ENCODE measurements around the gene NDUFB2.
"Not testable (repeated sequence)": the region's sequence is repeated elsewhere in the genome, so short reads cannot be mapped to it uniquely, and the experiment has no call there.

Gene NDUFB2

DNA sequence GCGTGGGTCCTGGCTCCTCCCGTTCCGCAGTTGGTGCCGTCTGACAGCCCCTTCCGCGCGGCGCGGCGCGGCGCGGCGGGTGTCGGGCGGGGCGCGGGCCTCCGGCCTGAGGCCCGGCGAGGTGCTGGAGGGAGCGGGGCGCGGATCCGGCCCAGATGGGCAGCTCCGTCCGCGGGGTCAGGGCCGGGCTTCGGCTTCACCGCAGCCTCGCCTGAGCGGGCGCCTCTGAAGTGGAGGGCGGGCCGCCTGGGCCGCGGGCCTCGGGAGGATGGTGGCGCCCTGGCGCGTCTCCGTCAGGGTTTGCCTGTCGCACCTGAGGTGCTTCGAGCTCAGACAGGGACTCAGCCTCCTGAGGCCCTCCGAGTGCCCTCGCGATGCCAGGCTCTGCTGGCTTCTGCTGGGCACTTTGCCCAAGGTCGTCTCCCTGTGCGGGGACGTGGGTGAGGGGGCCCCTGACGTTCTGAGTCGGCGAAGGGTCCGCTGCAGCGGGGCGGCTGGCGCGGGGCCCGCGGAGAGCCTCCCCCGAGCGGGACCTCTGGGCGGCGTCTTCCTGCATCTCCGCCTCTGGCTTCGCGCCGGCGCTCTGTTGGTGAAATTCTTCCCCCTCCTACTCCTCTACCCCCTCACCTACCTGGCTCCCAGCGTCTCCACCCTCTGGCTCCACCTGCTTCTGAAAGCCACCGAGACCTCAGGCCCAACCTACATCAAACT, 23.3 kb upstream of the NDUFB2 start:
- DNase-seq: peak; percentile 61

DNA sequence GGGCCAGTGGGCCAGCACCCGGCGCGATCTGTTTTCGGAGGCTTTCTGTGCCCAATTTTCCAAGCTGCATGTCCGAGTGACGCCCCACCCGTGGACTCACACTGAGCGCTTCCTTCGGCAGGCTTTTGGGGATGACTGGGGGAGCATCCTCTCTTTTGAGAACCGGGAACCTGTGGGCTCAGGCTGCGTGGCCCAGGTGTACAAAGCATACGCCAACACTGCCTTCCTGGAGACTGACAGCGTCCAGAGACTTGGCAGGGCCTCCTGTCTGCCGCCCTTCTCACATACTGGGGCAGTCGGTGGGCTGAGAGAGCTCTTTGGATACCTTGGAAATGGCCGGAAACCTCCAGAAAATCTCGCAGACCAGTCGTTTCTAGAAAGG, 22.7 kb upstream of the NDUFB2 start:
- DNase-seq: no peak

DNA sequence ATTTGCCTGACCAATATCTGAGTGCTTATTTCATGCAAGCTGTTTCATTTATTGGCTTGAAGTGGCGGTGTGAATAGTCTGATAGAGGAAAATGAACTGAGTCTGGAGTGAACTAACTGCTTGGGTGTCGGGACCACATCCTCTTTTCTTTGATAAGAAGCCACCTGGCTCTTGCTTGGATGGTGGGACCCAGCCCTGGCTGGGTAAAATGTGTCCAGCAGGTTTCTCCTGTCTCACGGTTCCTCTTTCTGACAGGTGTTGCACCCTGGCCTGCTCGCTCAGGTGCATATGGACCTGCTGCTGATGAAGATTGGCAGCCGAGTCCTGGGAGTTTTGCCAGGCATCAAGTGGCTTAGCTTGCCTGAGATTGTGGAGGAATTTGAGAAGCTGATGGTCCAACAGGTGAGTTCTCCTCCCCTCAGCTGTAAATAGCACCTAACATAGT, 22.1 kb upstream of the NDUFB2 start:
- peak; percentile 20 for DNase-seq

DNA sequence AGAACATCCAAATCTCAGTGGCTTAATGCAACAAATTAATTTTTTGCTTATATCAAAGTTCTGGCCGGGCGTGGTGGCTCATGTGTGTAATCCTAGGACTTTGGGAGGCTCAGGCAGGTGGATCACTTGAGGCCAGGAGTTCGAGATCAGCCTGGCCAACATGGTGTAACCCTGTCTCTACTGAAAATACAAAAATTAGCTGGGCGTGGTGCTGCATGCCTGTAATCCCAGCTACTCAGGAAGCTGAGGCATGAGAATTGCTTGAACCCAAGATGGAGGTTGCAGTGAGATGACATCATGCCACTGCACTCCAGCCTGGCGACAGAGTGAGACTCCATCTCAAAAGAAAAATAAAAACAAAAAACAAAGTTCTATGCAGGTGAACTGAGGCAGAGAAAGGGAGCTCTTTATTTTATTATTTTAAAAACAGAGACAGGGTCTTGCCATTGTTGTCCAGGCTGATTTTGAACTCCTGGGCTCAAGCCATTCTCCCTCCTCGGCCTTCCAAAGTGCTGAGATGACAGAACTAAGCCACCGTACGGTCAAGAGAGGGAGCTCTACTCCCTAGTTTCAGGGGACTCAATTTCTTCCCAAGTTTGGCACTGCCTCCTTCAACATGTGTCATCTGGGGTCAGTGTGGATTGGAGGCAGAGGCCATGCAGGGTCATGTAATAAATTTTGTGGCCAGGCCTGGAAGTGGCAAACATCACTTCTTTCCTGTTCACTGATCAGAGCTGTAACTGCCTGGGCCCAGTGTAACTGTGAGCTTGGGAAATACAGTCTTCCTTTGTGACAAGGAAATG, 21.4 kb upstream of the NDUFB2 start:
- no peak for DNase-seq

DNA sequence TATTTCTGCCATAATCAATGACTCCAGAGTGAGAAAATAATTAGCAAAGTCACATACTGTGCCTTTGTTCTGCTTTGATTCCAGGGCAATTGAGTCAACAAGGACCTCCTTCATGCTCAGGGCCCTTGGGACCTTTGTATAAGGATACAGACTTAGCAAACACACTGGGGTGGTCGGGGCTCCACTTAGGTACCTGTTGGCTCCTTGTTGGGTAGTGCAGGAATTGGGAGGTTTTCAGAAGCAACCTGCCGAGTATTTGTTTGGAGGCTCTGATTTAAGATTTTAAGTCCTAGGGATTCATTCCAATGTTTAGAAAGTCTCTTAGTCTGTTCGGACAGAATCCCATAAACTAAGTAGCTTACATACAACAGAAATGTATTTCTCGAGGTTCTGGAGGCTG, 20.8 kb upstream of the NDUFB2 start:
- no peak for DNase-seq

DNA sequence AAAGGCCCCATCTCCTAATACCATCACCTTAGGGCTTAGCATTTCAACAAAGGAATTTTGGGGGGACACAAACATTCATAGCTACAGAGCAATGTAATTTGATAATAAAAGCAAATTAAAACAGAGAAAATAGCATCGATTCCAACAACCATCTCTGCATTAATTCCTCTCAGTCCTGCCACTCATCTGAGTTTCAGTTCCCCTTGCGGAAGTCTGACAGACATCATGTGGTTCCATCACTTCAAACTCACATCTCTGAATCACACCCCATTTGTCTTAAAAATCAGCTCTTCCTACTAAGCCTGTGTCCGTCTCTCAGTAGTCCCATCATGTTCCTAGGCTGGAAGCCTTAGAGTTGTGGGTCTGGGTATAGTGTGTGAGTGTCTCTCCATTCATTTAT, 20.2 kb upstream of the NDUFB2 start:
- DNase-seq: no peak

DNA sequence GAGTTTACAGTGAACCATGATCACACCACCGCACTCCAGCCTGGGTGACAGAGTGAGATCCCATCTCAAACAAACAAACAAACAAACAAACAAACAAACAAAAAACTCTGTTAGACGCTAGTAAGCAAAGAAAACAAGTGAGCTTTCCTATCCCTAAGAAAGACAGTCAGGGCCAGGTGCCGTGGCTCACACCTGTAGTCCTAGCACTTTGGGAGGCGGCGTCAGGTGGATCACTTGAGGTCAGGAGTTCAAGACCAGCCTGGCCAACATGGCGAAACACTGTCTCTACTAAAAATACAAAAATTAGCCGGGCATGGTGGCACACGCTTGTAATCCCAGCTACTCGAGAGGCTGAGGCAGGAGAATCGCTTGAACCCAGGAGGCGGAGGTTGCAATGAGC, 19.6 kb upstream of the NDUFB2 start:
- not testable (repeated sequence) for DNase-seq

DNA sequence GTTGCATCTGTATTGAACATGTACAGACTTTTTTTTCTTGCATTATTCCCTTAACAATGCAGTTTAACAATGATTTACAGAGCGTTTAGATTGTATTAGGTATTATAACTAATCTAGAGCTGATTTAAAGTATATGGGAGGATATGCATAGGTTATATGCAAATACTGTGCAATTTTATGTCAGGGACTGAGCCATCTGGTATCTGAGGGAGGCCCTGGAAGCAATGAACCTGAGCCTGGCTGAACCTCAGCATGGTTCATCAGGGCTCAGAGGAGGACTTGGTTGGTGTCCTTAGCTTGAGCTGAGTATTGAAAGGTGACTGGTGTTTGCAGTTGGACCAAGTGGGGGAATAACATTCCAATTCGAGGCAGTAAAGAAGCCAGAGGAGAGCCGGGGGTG, 19.0 kb upstream of the NDUFB2 start:
- no peak for DNase-seq

DNA sequence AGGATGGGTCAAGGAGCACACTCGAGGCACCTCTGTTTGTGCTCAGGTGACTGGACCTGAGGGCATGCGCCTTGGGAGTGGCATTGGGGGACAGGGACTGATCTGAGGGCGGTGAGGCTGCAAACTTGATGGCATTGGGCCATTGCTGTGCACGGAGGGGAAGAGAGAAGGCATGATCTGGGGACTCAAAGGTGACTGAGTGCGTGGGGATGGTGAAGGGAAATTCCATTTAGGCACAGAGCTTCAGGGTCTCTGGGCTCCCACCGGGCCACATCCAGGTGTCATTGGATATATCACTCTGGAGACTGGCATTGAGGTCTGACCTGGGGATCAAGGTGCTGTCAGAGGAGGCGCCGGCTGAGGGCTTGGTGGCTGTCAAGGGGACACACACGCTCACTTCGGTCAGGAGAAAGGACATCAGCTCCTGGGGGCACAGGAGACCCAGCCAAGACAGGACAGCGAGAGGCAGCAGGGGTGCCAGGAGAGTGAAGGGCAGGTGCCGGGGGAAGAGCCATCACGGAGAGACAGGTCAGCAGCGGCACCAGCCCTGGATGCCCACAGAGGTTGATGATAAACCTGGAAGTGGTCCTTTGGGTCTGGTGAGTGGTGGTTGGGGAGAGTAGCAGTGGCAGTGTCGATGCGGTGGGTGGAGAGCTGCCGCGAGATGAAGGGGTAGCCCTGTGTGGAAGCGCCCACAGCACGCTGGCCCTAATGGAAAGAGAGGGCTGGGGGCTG, 18.3 kb upstream of the NDUFB2 start:
- no peak for DNase-seq

DNA sequence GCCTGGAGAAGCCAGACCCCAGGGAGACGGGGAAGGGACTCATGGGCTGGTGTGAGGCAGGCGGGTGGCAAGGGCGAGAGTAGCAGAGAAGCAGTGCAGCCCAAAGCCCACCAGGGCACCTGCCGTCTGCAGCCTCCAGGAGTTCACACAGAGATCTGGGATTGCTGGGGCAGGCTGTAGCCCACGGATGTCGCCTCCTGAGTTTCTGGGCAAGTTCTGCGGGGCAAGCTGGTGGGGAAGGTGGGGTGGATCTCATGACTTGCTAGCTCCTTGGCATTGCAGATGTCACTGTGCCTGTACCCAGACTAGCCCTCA, 17.7 kb upstream of the NDUFB2 start:
- DNase-seq: no peak

DNA sequence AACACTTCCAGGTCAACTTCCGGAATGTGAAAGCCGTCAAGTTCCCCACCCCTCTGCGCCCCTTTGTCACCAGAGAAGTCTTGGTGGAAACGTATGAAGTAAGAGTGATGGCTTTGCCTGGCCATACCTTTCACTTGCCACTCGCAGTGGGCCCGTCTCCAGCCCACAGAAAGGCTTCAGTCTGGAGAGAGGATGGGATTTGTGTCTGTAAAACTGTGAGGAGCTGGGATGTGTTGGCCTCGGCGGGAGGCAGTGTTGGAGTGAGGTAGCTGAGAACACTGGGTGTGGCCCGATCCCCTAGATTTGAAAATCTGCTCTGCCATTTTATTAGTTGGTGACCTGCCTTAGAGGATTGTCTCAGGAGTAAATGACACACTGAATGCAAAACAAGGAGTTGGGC, 17.3 kb upstream of the NDUFB2 start:
- DNase-seq: no peak

DNA sequence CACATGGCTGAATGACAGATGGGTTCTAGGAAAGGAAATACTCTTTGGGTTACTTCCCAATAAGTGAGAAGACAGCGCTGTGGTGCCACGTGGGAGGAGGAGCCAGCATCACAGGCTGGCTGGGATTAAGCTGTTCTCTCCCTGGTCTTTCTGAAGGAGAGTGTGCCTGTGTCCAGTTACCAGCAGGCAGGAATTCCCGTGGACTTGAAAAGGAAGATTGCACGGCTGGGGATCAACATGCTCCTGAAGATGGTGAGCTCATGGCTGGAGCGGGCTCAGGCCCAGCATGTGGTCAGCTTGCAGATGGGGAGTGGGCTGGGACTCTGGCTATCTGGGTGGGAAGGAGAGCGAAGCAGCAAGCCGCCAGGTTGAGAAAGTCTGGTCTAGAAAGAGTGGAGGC, 15.6 kb upstream of the NDUFB2 start:
- DNase-seq: no peak

DNA sequence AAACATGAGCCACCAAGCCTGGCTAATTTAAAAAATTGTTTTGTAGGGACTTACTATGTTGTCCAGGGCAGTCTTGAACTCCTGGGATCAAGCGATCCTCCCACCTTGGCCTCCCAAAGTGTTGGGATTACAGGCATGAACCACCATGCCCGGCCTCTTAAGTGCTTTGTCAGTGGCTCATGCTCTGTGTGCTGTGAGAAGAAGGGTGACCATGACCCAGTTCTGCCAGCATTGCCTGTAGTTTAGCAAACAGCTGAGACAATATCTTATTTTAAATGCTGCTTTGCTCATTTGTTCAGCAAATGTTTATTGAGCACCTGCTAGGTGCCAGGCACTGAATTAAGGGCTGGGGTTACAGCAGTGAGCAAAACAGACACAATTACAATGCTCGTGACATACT, 14.7 kb upstream of the NDUFB2 start:
- DNase-seq: no peak

DNA sequence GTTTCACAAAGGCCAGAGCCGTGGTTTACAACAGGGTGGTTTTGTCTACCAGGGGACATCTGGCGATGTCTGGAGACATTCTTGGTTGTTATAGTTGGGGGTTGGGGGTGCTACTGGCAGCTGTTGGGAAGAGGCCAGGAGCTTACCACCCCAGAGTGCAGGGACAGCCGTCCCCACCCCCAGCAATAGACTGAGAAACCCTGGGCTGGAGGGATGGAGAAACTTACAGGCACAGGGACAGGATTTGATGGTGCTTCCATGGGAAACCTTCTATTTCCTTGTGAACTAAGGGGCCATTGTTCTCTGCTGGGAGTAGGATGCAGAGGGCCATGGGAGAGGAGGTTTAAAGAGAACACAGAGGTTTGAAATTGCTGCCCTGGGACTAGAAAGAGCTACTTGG, 12.9 kb upstream of the NDUFB2 start:
- DNase-seq: no peak

DNA sequence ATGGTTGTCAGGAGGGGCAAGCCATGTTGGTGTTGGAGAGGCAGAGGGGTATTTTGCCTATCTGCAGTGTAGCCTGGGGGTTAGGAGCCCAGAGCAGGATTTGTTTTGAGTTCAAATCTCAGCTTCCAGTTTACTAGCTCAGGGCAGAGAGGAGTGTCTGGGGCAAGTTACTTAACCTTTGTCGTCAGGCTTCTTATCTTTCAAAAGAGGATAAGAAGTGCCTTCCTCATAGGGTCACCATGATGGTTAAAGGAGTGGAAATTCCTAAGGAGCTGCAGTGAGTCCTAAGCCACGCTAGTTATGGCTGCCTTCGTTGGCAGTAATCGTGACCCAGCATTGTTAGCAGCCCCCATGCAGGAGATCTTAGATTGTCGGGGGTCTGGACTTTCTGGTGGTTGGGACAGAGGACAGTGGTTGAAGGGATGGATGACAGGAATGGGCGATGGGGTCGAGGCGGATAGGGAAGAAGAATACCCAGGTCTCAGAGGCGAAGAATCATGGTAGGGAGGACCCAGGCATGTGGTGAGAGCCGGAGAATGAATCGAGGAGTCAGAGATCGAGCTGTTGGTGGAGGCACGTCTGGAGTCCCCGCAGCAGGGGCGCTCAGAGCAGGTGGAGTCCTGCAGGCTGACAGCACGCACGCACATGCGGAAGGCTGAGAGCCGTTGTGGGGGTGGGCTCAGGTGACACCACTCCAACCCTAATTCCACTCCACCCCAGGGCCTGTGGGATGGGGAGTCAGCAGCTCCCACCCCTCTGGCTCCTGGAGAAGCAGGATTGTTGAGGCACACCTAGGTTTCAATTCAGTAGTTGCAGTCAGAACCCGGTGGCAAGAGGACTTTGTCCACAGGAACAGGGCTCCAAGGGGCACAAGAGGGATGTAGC, 12.2 kb upstream of the NDUFB2 start:
- DNase-seq: no peak

DNA sequence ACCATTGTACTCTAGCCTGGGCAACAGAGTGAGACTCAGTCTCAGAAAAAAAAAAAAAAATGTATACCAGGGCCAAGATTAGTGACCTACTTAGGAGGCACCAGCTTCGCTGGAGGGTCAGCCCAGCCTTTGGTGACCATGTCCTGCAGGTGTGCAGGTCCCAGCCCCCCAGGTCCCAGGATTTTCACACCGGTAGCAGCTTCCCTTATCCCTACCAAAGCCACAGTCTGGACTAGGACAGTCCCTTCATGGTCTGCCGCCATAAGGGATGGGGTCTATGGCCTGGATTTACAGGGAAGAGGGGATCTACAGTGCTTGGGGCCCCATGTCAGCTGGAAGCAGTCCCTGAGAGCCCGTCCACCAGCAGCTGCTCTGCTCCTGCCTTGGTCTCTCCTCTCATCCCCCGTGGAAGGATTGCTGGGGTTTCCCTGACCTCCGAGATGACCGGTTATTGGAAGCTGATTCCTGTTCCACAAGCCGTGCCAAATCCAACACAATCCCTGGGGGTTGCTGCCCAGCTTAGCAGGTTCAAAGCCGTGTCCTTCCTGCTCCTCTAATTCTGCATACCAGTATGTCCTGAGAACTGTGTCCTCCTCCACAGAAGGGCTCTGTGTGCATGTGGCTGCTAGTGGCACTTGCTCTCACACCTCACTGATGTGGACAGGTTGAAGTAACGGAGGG, 11.0 kb upstream of the NDUFB2 start:
- DNase-seq: no peak

DNA sequence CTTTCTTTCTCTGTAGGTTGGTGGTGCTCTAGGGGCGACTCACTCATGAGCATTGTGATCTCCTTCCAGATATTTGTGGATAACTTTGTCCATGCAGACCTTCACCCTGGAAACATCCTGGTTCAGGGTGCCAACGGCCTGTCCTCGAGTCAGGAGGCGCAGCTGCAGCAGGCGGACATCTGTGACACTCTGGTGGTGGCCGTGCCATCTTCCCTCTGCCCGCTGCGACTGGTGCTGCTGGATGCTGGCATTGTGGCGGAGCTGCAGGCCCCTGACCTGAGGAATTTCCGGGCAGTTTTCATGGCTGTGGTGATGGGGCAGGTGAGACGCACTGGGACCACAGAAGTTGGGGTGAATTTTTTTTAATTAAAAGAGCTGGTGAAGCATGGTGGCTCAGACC, 9.6 kb upstream of the NDUFB2 start:
- no peak for DNase-seq

DNA sequence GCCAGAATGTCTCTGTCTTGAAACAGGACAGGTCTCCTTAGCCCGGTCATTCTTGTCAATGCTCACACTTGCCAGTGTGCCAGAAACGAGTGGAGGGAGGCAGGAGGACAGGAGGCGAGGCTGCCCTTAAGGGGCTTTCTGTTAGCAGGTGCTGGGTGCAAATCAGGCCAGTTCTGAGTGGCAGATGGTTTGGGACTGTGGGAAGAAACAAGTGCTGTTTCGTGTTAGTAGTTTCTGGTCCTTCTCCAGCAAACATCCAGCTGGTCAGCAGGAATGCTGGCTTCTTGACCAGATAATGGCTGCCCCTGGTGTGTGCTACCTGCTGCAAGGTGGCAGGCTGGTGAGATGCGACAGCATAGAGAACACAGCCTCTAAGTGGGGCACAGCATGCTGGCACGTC, 8.2 kb upstream of the NDUFB2 start:
- DNase-seq: no peak

DNA sequence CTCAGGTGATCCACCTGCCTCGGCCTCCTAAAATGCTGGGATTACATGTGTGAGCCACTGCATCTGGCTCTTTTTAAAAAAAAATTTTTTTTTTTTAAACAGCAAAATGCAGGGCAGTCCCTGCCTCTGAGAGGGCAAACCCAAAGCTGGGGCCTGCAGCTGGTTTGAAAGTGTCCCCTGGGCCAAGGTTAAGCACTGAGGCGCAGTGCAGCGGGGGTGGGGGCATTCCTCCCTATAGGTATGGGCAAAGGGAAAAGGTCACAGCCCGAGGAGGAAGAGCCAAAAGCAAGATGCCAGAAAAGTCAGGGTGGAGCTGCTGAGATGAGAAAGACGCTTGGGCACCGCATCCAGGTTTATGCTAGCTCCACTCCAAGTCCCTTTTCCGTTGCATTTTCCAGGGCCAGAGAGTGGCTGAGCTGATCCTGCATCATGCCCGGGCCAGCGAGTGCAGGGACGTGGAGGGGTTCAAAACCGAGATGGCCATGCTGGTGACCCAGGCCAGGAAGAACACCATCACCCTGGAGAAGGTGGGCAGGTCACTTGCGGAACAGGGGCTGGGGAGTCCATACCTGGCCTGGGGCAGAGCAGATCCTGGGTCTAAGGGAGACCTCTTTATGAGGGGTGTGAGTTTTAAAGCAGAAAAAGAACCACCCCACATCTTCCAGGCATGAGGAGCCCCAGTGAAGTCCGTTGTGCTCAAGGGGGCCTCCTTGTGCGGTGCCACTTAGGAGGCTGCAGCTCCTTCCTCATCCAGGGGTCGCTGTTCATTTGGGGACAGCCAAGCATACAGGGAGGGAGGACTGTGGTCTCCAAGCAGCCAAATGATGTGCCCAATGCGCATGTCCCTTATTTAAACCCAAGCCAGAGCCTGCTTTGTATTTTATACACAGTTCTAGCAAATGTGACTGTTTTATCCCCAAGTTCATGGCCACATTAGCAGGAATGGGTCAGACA, 7.0 kb upstream of the NDUFB2 start:
- DNase-seq: no peak

DNA sequence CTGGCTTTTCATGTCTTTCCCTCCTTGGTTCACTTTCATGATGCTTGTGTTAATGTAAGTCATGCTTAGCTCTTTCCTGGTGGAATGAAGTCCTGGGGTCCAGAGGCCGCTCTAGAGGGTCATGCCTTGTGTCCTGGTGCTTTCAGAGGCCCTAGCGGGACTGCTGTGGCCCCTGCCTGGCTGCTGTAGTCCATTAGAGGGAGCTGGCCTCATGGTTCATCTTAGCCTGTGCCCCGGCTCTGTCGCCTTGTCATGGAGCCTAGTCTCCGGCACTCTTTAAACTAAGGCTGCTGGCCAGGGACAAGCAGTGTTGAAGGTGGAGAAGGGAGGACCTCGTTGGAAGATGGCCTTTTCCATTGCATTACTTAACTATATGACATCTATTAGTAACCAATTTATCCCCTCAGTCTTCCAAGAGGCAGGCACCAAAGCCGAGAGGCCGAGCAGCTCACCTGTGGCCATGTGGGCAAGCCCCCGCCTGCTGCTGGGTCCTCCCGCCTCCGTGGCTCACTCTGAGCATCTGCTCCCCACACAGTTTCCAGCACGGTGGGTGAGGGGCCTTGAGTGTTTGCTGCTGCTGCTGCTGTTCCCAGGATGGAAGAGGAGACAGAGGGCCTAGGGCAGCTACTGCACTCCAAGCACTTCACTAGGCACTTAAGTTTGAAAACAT, 5.0 kb upstream of the NDUFB2 start:
- DNase-seq: no peak

DNA sequence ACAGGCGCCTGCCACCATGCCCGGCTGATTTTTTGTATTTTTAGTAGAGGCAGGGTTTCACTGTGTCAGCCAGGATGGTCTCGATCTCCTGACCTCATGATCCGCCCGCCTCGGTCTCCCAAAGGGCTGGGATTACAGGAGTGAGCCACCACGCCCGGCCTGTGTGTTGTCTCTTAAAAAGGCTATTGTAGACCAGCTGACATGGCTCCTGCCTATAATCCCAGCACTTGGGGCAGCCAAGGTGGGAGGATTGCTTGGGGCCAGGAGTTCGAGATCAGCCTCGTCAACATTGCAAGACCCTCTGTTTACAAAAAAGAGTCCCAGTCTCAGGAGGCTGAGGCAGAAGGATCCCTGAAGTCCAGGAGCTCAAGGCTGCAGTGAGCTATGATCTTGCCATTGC, 2.7 kb upstream of the NDUFB2 start:
- DNase-seq: not testable (repeated sequence)
